Renal cortical epithelial cell (primary cell): Measurements from ENCODE around the gene PKN1. TPM values are rescaled to one million over a fixed set of nuclear protein-coding genes. Genes with fewer than 3 reads are reported as not detected.
"Not testable (repeated sequence)": the region's sequence is repeated elsewhere in the genome, so short reads cannot be mapped to it uniquely, and the experiment has no call there.

Experiments
- DNase-seq: peaks from one replicate; pipeline ENCODE4 v3.0.0-alpha.2; 2011; ENCODE audit warnings: low read depth
- total RNA-seq: library from RNA; depleted of rRNA; stranded (reverse); fragments of >200 nt; gene quantifications from 2 replicates; pipeline ENCODE4 v1.2.3, GENCODE V29; 2014

Gene PKN1
- total RNA-seq: 99.1 and 126 TPM in 2 replicates

GRCh38 chr19:14432791-14433553, at the start of gene PKN1:
Gene PKN1 (plus strand): TSS chr19:14433306. CDS start chr19:14433522, 216 bp downstream.
- DNase-seq: no peak

GRCh38 chr19:14383661-14384555, 49.2 kb upstream of the PKN1 start:
- peak; percentile 48 for DNase-seq

DNA sequence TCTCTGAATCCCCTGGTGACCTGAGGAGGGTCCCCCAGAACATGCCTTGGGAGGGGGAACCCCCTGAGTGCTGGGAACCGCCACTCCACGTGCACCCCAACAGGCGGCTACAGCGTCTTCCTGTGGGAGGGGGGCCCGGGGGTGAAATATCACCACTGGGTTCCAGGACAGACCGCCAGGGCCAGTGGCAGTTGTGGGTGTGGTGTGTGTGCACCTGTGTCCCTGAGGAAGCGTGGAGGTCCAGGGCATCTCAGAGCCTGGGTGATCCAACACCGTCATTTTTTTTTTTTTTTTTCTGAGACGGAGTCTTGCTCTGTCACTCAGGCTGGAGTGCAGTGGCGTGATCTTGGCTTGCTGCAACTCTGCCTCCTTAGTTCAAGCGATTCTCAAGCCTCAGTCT, 47.6 kb upstream of the PKN1 start:
- DNase-seq: no peak

- DNase-seq: no peak
Measured at GRCh38 chr19:14390548-14390947, 42.6 kb upstream of the PKN1 start.

GRCh38 chr19:14391156-14391821, 41.8 kb upstream of the PKN1 start:
- no peak for DNase-seq

GRCh38 chr19:14393329-14393728, 39.8 kb upstream of the PKN1 start:
- no peak for DNase-seq

DNA sequence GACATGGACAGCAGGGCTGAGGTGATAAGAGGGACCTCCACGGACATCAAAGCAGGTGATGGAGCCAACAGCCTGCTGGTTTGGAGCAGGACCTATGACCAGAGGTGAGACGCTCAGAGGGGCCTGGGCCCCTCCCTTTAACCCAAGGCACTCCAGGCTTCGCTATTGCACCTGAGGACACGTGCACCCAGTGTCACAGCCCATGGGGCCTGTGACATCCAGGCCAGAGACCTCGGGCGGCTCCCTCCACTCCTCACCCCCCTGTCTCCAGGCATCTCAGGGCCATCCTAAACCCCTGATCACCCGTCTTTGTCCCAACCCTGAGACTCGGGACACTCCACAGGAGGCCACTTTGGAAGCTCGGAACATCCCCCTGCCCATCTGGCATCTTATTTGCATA, 38.9 kb upstream of the PKN1 start:
- no peak for DNase-seq

DNA sequence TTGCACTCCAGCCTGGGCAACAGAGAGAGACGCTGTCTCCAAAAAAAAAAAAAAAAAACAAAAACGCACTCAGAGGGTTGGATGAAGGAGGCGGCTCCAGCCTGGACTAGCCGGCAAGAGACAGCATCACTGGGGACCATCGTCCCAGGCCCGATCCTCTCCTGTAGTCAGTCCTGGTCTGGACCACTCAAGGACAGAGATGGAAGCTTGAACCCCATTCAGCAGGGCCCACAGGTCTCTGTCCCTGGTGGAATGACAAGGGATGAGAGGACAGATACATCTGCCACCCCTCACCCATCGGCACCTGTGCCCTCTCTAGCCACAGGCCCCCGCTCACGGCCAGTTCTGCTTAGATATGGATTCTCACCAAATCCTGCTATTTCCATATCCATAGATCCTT, 37.8 kb upstream of the PKN1 start:
- no peak for DNase-seq

DNA sequence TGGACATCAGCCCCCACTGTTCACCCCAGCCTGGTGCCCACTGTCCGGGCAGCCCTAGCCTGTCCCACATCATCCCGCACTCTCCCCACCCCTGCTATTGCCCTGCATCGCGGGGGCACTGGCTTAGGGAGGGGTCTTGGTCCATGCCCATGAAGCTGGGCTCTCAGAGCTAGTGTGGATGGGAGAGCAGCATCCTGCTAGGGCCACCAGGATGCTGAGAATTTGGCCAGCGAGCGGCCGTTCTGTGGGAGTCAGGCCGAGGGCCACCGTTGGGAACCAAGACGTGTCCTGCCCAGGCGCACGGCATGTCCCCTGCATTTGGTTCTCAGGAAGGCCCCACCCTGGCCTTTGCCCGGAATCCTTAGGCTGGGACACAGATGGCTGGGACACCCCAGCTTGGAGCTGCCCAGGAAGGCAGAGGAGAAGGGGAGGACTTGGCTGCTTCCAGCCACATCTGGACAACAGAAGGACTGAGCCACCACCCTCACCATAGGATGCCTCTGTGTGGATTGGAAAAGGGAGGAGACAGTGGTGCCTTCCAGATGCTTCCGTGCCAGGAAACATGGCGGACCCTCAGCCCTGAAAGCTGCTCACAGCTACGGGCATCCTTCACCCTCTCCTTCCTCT, 37.3 kb upstream of the PKN1 start:
- DNase-seq: no peak

DNA sequence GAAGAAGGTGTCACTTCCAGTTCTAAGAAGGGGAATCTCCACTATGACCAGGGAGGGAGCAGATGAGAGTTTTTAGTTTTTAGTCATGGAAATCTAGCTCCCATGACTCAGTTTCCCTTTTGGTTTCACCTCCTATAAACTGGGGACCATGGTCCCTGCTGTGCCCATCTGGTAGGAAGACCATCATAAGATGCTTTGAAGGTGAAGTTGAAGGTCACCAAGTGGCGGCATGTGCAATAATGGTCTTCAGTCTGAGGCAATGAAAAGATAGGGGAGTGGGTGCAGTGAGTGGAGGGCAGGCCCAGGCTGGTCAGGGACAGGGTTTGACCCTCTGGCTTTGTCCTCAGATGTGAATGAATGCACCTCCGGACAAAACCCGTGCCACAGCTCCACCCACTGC, 36.4 kb upstream of the PKN1 start:
- DNase-seq: not testable (repeated sequence)

- not testable (repeated sequence) for DNase-seq
Measured at GRCh38 chr19:14397168-14397567, 35.9 kb upstream of the PKN1 start.

GRCh38 chr19:14400951-14401431, 32.1 kb upstream of the PKN1 start:
- DNase-seq: peak; percentile 64

GRCh38 chr19:14401468-14402195, 31.5 kb upstream of the PKN1 start:
- DNase-seq: no peak

GRCh38 chr19:14402332-14403144, 30.6 kb upstream of the PKN1 start:
- DNase-seq: no peak

DNA sequence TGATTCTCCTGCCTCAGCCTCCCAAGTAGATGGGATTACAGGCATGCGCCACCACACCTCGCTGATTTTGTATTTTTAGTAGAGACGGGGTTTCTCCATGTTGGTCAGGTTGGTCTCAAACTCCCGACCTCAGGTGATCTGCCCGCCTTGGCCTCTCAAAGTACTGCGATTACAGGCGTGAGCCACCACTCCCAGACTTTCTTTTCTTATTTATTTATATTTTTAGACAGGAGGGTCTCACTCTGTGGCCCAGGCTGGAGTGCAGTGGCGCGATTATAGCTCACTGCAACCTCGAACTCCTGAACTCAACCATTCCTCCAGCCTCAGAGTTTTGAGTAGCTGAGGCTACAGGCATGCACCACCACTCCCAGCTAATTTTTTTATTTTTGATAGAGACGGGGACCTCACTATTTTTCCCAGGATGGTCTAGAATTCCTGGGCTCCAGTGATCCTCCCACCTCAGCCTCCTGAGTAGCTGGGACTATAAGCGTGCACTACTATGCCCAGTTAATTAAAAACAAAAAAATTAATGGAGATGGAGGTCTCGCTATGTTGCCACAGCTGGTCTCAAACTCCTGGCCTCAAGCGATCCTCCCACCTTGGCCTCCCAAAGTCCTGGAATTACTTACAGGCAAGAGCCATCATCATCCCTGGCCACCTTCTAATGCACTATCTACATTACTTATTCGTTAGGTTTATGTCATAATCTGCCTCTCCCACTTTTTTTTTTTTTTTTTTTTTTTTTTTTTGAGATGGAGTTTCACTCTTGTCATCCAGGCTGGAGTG, 29.8 kb upstream of the PKN1 start:
- DNase-seq: not testable (repeated sequence)

DNA sequence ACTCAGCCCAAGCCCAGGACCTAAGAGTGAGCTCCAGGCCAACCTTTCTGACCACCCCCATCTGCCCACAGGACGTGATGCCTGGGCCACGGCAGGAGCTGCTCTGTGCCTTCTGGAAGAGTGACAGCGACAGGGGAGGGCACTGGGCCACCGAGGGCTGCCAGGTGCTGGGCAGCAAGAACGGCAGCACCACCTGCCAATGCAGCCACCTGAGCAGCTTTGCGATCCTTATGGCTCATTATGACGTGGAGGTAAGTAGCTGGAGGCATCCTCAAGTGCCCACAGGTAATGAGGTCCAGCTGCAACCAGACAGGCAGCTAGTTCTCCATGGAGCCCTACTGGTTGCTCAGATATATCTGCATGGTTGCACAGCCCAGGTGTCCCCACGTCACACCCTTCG, 28.8 kb upstream of the PKN1 start:
- no peak for DNase-seq

DNA sequence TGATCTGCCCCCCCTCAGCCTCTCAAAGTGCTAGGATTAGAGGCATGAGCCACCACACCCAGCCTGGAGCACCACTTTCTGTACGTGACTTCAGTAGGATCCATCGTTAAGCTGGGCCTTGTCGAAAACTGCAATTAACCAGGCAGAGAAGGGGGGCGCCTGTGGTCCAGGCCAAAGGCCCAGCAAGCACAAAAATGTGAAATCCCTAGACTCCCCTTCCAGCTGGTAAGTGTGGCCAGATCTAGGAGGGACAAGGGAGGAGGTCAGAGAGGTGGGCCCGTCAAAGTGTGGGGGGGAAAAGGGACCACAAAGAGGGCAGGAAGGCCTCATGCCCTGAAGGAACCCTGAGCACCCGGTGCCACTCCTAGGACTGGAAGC, 27.7 kb upstream of the PKN1 start:
- no peak for DNase-seq

DNA sequence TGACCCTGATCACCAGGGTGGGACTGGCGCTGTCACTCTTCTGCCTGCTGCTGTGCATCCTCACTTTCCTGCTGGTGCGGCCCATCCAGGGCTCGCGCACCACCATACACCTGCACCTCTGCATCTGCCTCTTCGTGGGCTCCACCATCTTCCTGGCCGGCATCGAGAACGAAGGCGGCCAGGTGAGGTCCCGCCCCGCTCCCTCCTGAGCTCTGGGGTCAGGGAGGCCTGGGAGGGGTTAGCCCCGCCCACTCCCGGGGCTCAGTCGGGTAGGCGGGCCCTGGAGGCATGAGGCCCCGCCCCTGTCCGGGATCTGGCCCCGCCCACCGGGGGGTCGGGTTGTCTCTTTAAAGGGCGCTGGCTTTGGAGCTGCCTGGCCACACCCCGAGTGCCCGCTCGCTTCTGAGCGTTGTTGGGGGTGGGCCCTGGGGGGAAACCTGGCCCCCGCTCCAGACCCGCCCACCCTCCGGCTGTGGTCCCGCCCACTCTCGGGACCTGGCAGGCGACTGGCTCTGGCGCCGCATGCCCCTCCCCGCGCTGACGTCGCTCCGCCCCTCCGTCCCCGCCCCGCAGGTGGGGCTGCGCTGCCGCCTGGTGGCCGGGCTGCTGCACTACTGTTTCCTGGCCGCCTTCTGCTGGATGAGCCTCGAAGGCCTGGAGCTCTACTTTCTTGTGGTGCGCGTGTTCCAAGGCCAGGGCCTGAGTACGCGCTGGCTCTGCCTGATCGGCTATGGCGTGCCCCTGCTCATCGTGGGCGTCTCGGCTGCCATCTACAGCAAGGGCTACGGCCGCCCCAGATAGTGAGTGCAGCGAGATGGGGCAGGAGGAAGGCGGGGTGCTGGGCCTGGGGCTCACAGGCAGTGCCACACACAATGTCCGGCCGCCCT, 27.1 kb upstream of the PKN1 start:
- DNase-seq: peak; percentile 65
